Measurements from ENCODE around the gene MX2. TPM values are rescaled to one million over a fixed set of nuclear protein-coding genes. Genes with fewer than 3 reads are reported as not detected.

Gene MX2
- total and polyA plus RNA-seq, 2 donors (not counting 3 experiments of a cell fraction or from before 2014, with no cell fraction given) = 0.01 TPM; not detected in 1

GRCh38 chr21:41318218-41318617, 43.6 kb upstream of the MX2 start:
- ChIA-PET CTCF (interaction anchor here (1.3 kb wide), 1 partner anchor 13 kb away, joined by 3 read pairs; no protein-coding TSS in a partner anchor), POLR2A (no interaction called here)
- Histone ChIP-seq H3K9ac (replicated peaks; ENCODE audit: extremely low read depth, insufficient read depth, low read length) (no peak overlapping the region), H3K27me3 (ENCODE audit: control insufficient read depth in 2 of 2, insufficient read depth in 2 of 2, low read length in 2 of 2) (peaks cover 13 to 29% of the 10 kb centered on the region in 2 experiments), H3K9me3 (replicated peaks; ENCODE audit: control insufficient read depth, insufficient read depth, low read length) (no peaks in the 10 kb centered on the region), H3K36me3 (ENCODE audit: control insufficient read depth in 2 of 2, extremely low read depth in 1 of 2, insufficient read depth in 2 of 2, low read length in 2 of 2) (no peaks in the 10 kb centered on the region), H2AFZ (ENCODE audit: low read depth, low read length) (no peak overlapping the region), H4K20me1 (replicated peaks; ENCODE audit: control insufficient read depth, extremely low read depth, insufficient read depth, low read length) (no peaks in the 10 kb centered on the region), H3K4me2 (ENCODE audit: insufficient read depth, low read length) (no peak overlapping the region), H3K9me1 (replicated peaks; ENCODE audit: control insufficient read depth, extremely low read depth, insufficient read depth, low read length) (no peaks in the 10 kb centered on the region), H3K4me1 (ENCODE audit: control insufficient read depth, extremely low read depth, insufficient read depth, low read length) (no peaks in the 10 kb centered on the region), H3K79me2 (ENCODE audit: control insufficient read depth, insufficient read depth, low read length) (no peaks in the 10 kb centered on the region), H3K4me3 (replicated peaks in 1 of 3; ENCODE audit: insufficient read depth in 1 of 3, low read depth in 1 of 3, low read length in 3 of 3) (no peak overlapping the region), H3K27ac (ENCODE audit: insufficient read depth, low read depth, low read length) (no peak overlapping the region)
- FAIRE-seq (no peak), DNase-seq (ENCODE audit: low read depth, low spot score) (no peak)
- dilution Hi-C loops (cut with MboI; ENCODE audit: extremely low pct_ligation_motif_present, low sequenced_read_pairs) (no loop called here), intact Hi-C loops (cut with micrococcal nuclease) (no loop called here)
- TF ChIP-seq JUN (IDR thresholded peaks at IDR 0.05; ENCODE audit: borderline replicate concordance, insufficient read depth, insufficient read length, low read depth) = no peak
- no peak for TF ChIP-seq GATA2 (IDR thresholded peaks at IDR 0.05; ENCODE audit: insufficient read depth, insufficient read length, low read depth, low read length)
- TF ChIP-seq MYC (IDR thresholded peaks at IDR 0.05; ENCODE audit: low read depth, low read length) = no peak
- no peak for TF ChIP-seq EZH2 (IDR thresholded peaks at IDR 0.05; ENCODE audit: borderline replicate concordance, low read depth, low read length, severe bottlenecking)
- no TSS peak for BruUV-seq (replicated peaks)

- no peaks in the 10 kb centered on the region for H3K9me3 ChIP-seq (replicated peaks; ENCODE audit: control insufficient read depth, insufficient read depth, low read length)
- POLR2A ChIA-PET = no interaction called here
- no peaks in the 10 kb centered on the region for H4K20me1 ChIP-seq (replicated peaks; ENCODE audit: control insufficient read depth, extremely low read depth, insufficient read depth, low read length)
- H2AFZ ChIP-seq (ENCODE audit: low read depth, low read length) = no peak overlapping the region
- H3K9ac ChIP-seq (replicated peaks; ENCODE audit: extremely low read depth, insufficient read depth, low read length) = no peak overlapping the region
- dilution Hi-C loops (cut with MboI; ENCODE audit: extremely low pct_ligation_motif_present, low sequenced_read_pairs) (no loop called here), intact Hi-C loops (cut with micrococcal nuclease) (no loop called here)
- H3K4me1 ChIP-seq (ENCODE audit: control insufficient read depth, extremely low read depth, insufficient read depth, low read length) = no peaks in the 10 kb centered on the region
- no peak overlapping the region for H3K27ac ChIP-seq (ENCODE audit: insufficient read depth, low read depth, low read length)
- CTCF ChIA-PET = interaction anchor here (2.6 kb wide), 1 partner anchor 36 kb away, joined by 10 read pairs; no protein-coding TSS in a partner anchor
- H3K27me3 ChIP-seq (ENCODE audit: control insufficient read depth in 2 of 2, insufficient read depth in 2 of 2, low read length in 2 of 2) = peaks cover 13 to 29% of the 10 kb centered on the region in 2 experiments
- no peaks in the 10 kb centered on the region for H3K9me1 ChIP-seq (replicated peaks; ENCODE audit: control insufficient read depth, extremely low read depth, insufficient read depth, low read length)
- H3K79me2 ChIP-seq (ENCODE audit: control insufficient read depth, insufficient read depth, low read length) = no peaks in the 10 kb centered on the region
- FAIRE-seq (no peak), DNase-seq (ENCODE audit: low read depth, low spot score) (no peak)
- BruUV-seq (replicated peaks) = no TSS peak
- no peak overlapping the region for H3K4me3 ChIP-seq (replicated peaks in 1 of 3; ENCODE audit: insufficient read depth in 1 of 3, low read depth in 1 of 3, low read length in 3 of 3)
- no peak overlapping the region for H3K4me2 ChIP-seq (ENCODE audit: insufficient read depth, low read length)
- TF ChIP-seq EZH2 (IDR thresholded peaks at IDR 0.05; ENCODE audit: borderline replicate concordance, low read depth, low read length, severe bottlenecking) = no peak
- TF ChIP-seq CTCF (IDR thresholded peaks at IDR 0.05; ENCODE audit: extremely low read depth in 1 of 2, insufficient read depth in 1 of 2, low read depth in 1 of 2, low read length in 2 of 2) = no peak
- no peak for TF ChIP-seq MYC (IDR thresholded peaks at IDR 0.05; ENCODE audit: low read depth, low read length)
- TF ChIP-seq POLR2AphosphoS5 (IDR thresholded peaks at IDR 0.05; ENCODE audit: insufficient read depth, low read depth, low read length) = no peak
- TF ChIP-seq POLR2A (IDR thresholded peaks at IDR 0.05; ENCODE audit: low read depth, low read length) = no peak
- TF ChIP-seq MAX (IDR thresholded peaks at IDR 0.05; ENCODE audit: insufficient read depth, insufficient read length) = no peak
- TF ChIP-seq FOS (IDR thresholded peaks at IDR 0.05; ENCODE audit: borderline replicate concordance, insufficient read depth, low read length) = no peak
- TF ChIP-seq GATA2 (IDR thresholded peaks at IDR 0.05; ENCODE audit: insufficient read depth, insufficient read length, low read depth, low read length) = no peak
- TF ChIP-seq JUN (IDR thresholded peaks at IDR 0.05; ENCODE audit: borderline replicate concordance, insufficient read depth, insufficient read length, low read depth) = no peak
- no peaks in the 10 kb centered on the region for H3K36me3 ChIP-seq (ENCODE audit: control insufficient read depth in 2 of 2, extremely low read depth in 1 of 2, insufficient read depth in 2 of 2, low read length in 2 of 2)
Observed at GRCh38 chr21:41319273-41319672, 42.6 kb upstream of the MX2 start.

All from endothelial cell of umbilical vein (primary cell).